ENCODE results near the gene LCE1B. TPM values are rescaled to one million over a fixed set of nuclear protein-coding genes. Genes with fewer than 3 reads are reported as not detected.

Gene LCE1B
- total RNA-seq, 1 experiment from 2014 or later = not detected

DNA sequence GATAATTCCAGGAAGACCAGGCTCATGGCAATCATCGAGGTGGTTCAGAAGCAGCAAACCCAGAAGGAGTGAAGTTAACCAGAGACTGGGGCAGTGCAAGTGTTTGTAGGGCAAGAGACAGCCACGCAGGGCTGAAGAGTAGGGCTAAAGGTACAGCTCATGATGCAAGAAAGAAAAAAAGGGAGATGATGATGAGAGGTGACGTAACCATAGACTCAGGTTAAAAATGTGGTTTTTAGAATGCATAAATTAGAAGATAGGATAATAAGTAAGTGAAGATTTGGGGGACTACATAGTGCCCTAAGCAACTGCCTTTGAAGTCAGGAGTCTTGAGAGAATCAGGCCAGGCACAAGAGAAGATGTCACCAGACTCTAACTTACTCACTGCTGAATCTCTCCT is 48.4 kb downstream of the LCE1B start:
- POLR2A ChIA-PET = no interaction called here
- TF ChIP-seq, protein P1, sequence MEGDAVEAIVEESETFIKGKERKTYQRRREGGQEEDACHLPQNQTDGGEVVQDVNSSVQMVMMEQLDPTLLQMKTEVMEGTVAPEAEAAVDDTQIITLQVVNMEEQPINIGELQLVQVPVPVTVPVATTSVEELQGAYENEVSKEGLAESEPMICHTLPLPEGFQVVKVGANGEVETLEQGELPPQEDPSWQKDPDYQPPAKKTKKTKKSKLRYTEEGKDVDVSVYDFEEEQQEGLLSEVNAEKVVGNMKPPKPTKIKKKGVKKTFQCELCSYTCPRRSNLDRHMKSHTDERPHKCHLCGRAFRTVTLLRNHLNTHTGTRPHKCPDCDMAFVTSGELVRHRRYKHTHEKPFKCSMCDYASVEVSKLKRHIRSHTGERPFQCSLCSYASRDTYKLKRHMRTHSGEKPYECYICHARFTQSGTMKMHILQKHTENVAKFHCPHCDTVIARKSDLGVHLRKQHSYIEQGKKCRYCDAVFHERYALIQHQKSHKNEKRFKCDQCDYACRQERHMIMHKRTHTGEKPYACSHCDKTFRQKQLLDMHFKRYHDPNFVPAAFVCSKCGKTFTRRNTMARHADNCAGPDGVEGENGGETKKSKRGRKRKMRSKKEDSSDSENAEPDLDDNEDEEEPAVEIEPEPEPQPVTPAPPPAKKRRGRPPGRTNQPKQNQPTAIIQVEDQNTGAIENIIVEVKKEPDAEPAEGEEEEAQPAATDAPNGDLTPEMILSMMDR (IDR thresholded peaks at IDR 0.05) = no peak
- TF ChIP-seq GABPB1 (CRISPR knock-in tag; IDR thresholded peaks at IDR 0.05) = no peak
- no peak for TF ChIP-seq SMAD4 (CRISPR knock-in tag; IDR thresholded peaks at IDR 0.05)
- TF ChIP-seq JUN (CRISPR knock-in tag; IDR thresholded peaks at IDR 0.05) = no peak
- TF ChIP-seq ZNF219 (CRISPR knock-in tag; IDR thresholded peaks at IDR 0.05; ENCODE audit: borderline replicate concordance) = no peak
- Mint-ChIP-seq H3K9me3 (peaks cover 82% of the 10 kb centered on the region), H3K27ac (no peak overlapping the region), H3K4me3 (no peak overlapping the region), H3K4me1 (no peaks in the 10 kb centered on the region), H3K36me3 (peaks cover 60% of the 10 kb centered on the region), H3K27me3 (ENCODE audit: low read depth) (peaks cover 10% of the 10 kb centered on the region; the same call in 1 of the 2 replicates)
- CTCF ChIA-PET = no interaction called here
- no peak for DNase-seq (ENCODE audit: low spot score)
- ATAC-seq = no peak

DNA sequence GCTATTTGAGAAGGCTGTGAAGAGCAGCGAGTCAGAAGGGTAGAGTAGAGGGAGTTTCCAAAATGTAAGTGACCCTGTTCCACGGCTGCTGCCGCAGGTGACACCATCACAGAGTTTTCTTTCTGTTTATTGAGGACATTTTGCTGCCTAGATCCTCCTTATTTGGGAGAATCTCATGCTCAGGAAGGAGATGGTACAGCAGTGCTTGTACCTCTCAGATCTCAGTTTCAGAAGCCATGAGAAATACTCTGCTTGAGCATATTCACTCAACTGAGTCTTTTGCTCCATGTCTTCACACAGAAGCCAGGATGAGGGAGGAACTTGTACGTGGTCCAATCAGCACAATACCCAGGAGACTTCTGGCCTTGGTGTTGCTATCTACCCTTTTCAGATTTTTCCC is 49.6 kb downstream of the LCE1B start:
- H3K9me3 Mint-ChIP-seq = peaks cover 70% of the 10 kb centered on the region
- CTCF ChIA-PET = interaction anchor here (0.6 kb wide), 1 partner anchor 8 kb away, joined by 3 read pairs; no protein-coding TSS in a partner anchor

More for the DNA sequence above, 49.6 kb downstream of the LCE1B start:
- POLR2A ChIA-PET = no interaction called here
- DNase-seq (ENCODE audit: low spot score) (no peak), ATAC-seq (no peak)
- Mint-ChIP-seq H3K27ac (no peak overlapping the region), H3K36me3 (peaks cover 50% of the 10 kb centered on the region), H3K4me3 (no peak overlapping the region), H3K4me1 (no peaks in the 10 kb centered on the region), H3K27me3 (ENCODE audit: low read depth) (peaks cover 10% of the 10 kb centered on the region; the same call in 1 of the 2 replicates)
- TF ChIP-seq, protein P2, sequence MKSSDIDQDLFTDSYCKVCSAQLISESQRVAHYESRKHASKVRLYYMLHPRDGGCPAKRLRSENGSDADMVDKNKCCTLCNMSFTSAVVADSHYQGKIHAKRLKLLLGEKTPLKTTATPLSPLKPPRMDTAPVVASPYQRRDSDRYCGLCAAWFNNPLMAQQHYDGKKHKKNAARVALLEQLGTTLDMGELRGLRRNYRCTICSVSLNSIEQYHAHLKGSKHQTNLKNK (CRISPR knock-in tag; IDR thresholded peaks at IDR 0.05) = no peak
- TF ChIP-seq GABPB1 (CRISPR knock-in tag; IDR thresholded peaks at IDR 0.05) (no peak), GTF2I (CRISPR knock-in tag; conservative IDR thresholded peaks at IDR 0.05) (no peak), SP1 (CRISPR knock-in tag; conservative IDR thresholded peaks at IDR 0.05) (no peak), ATF1 (CRISPR knock-in tag; IDR thresholded peaks at IDR 0.05) (no peak), ZNF671 (CRISPR knock-in tag; IDR thresholded peaks at IDR 0.05) (no peak), PRRX2 (CRISPR knock-in tag; IDR thresholded peaks at IDR 0.05) (no peak), ZNF416 (CRISPR knock-in tag; IDR thresholded peaks at IDR 0.05) (no peak), FOXK1 (CRISPR knock-in tag; IDR thresholded peaks at IDR 0.05) (no peak), MYBL2 (CRISPR knock-in tag; IDR thresholded peaks at IDR 0.05) (no peak), GRHL2 (CRISPR knock-in tag; IDR thresholded peaks at IDR 0.05; ENCODE audit: insufficient replicate concordance, severe bottlenecking) (no peak)
- TF ChIP-seq, protein P3, sequence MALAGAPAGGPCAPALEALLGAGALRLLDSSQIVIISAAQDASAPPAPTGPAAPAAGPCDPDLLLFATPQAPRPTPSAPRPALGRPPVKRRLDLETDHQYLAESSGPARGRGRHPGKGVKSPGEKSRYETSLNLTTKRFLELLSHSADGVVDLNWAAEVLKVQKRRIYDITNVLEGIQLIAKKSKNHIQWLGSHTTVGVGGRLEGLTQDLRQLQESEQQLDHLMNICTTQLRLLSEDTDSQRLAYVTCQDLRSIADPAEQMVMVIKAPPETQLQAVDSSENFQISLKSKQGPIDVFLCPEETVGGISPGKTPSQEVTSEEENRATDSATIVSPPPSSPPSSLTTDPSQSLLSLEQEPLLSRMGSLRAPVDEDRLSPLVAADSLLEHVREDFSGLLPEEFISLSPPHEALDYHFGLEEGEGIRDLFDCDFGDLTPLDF (CRISPR knock-in tag; IDR thresholded peaks at IDR 0.05) = no peak
- TF ChIP-seq, protein P4, sequence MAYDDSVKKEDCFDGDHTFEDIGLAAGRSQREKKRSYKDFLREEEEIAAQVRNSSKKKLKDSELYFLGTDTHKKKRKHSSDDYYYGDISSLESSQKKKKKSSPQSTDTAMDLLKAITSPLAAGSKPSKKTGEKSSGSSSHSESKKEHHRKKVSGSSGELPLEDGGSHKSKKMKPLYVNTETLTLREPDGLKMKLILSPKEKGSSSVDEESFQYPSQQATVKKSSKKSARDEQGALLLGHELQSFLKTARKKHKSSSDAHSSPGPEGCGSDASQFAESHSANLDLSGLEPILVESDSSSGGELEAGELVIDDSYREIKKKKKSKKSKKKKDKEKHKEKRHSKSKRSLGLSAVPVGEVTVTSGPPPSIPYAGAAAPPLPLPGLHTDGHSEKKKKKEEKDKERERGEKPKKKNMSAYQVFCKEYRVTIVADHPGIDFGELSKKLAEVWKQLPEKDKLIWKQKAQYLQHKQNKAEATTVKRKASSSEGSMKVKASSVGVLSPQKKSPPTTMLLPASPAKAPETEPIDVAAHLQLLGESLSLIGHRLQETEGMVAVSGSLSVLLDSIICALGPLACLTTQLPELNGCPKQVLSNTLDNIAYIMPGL (CRISPR knock-in tag; IDR thresholded peaks at IDR 0.05) = no peak

Other genes starting within 250 kb of the LCE1B start
- not detected in 3 replicates for gene LCE3E, start 245.2 kb upstream of the LCE1B start, total RNA-seq (2021)
- not detected in 3 replicates for gene LCE3D, start 231.5 kb upstream of the LCE1B start, total RNA-seq (2021)
- gene LCE3C, start 211.7 kb upstream of the LCE1B start, total RNA-seq (2021) = not detected in 3 replicates
- not detected in 3 replicates for gene LCE3B, start 198.2 kb upstream of the LCE1B start, total RNA-seq (2021)
- gene LCE3A, start 188.9 kb upstream of the LCE1B start, total RNA-seq (2021) = not detected in 3 replicates
- not detected in 3 replicates for gene LCE2D, start 148.6 kb upstream of the LCE1B start, total RNA-seq (2021)
- gene LCE2C, start 136.7 kb upstream of the LCE1B start, total RNA-seq (2021) = not detected in 3 replicates
- not detected in 3 replicates for gene LCE2B, start 125.8 kb upstream of the LCE1B start, total RNA-seq (2021)
- gene LCE2A, start 113.6 kb upstream of the LCE1B start, total RNA-seq (2021) = not detected in 3 replicates
- gene LCE4A, start 103.8 kb upstream of the LCE1B start, total RNA-seq (2021) = not detected in 3 replicates
- gene KPRP, start 53.9 kb upstream of the LCE1B start, total RNA-seq (2021) = not detected in 3 replicates
- gene LCE1F, start 36.8 kb upstream of the LCE1B start, total RNA-seq (2021) = not detected in 3 replicates
- gene LCE1E, start 25.7 kb upstream of the LCE1B start, total RNA-seq (2021) = not detected in 3 replicates
- not detected in 3 replicates for gene LCE1D, start 15.2 kb upstream of the LCE1B start, total RNA-seq (2021)
- not detected in 3 replicates for gene LCE1C, start 5.3 kb upstream of the LCE1B start, total RNA-seq (2021)
- not detected in 3 replicates for gene LCE1A, start 15.5 kb downstream of the LCE1B start, total RNA-seq (2021)
- not detected in 3 replicates for gene LCE6A, start 30.9 kb downstream of the LCE1B start, total RNA-seq (2021)
- not detected in 3 replicates for gene LCE7A, start 48.0 kb downstream of the LCE1B start, total RNA-seq (2021)
- not detected in 3 replicates for gene SMCP, start 66.4 kb downstream of the LCE1B start, total RNA-seq (2021)
- gene IVL, start 96.6 kb downstream of the LCE1B start, total RNA-seq (2021) = not detected in 3 replicates
- not detected in 3 replicates for gene SPRR5, start 135.2 kb downstream of the LCE1B start, total RNA-seq (2021)
- not detected in 3 replicates for gene SPRR4, start 158.7 kb downstream of the LCE1B start, total RNA-seq (2021)
- not detected in 3 replicates for gene SPRR1A, start 172.1 kb downstream of the LCE1B start, total RNA-seq (2021)
- not detected in 3 replicates for gene SPRR3, start 189.8 kb downstream of the LCE1B start, total RNA-seq (2021)
- gene SPRR1B, start 219.2 kb downstream of the LCE1B start, total RNA-seq (2021) = not detected in 3 replicates
- gene SPRR2D, start 229.1 kb downstream of the LCE1B start, total RNA-seq (2021) = not detected in 3 replicates
- gene SPRR2A, start 245.5 kb downstream of the LCE1B start, total RNA-seq (2021) = not detected in 3 replicates